Measurements from ENCODE around the gene RBM43. TPM values are rescaled to one million over a fixed set of nuclear protein-coding genes. Genes with fewer than 3 reads are reported as not detected.
"Not testable (repeated sequence)": the region's sequence is repeated elsewhere in the genome, so short reads cannot be mapped to it uniquely, and the experiment has no call there.

Gene RBM43
- polyA plus RNA-seq, 1 donor from 2014 or later: 1.8 TPM

DNA sequence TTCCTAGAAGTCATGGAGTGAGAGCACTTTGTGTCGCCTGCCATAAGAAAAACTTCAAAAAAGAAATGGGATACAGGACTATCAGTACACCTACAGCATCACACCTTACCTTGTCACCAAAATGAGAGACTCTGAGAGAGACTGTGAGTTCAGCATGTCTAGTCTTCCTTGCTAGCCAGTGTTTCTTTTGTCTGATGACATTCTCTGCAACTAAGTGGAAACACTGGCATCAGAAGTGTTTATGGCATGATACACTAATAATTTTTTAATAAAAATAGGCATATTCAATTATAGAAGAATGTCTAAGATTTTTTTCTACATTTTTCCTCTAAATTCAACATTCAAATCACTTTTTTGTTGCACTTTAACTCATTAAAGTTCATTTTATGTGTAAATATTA is 9.0 kb downstream of the RBM43 start:
- Mint-ChIP-seq H3K27ac (no peak overlapping the region), H3K4me3 (no peak overlapping the region), H3K27me3 (no peaks in the 10 kb centered on the region)

DNA sequence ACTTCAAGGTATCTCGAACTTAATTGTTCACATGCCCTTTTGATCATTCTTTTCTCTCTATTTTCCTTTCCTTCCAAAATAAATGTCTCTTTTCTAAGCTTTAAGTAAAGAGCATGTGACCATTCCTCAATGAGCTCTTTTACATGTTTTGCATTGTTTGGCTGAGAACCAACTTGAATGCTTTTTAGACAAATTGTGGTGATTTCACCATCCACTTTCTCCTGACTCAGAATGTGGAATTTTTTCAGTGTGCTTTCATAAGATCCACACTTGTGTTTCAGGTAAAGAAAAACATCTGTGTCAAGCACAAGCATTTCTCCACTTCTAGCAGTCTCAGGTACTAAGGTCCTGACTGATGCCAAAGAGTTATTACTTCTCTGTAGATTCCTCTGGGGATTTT is 10.7 kb downstream of the RBM43 start:
- no peaks in the 10 kb centered on the region for H3K4me1 Mint-ChIP-seq
- peaks cover 31% of the 10 kb centered on the region for H3K36me3 Mint-ChIP-seq
- no peaks in the 10 kb centered on the region for H3K27me3 Mint-ChIP-seq
- no peak overlapping the region for H3K4me3 Mint-ChIP-seq
- H3K27ac Mint-ChIP-seq: no peak overlapping the region
- H3K9me3 Mint-ChIP-seq: peaks cover 7 to 18% (median 10%) of the 10 kb centered on the region in 3 donors

More for the DNA sequence above, 9.0 kb downstream of the RBM43 start:
- Mint-ChIP-seq H3K9me3 (peaks cover 7 to 18% (median 10%) of the 10 kb centered on the region in 3 donors), H3K36me3 (peaks cover 32% of the 10 kb centered on the region), H3K4me1 (peaks cover 0 to 3% (median 0%) of the 10 kb centered on the region in 3 donors)

DNA sequence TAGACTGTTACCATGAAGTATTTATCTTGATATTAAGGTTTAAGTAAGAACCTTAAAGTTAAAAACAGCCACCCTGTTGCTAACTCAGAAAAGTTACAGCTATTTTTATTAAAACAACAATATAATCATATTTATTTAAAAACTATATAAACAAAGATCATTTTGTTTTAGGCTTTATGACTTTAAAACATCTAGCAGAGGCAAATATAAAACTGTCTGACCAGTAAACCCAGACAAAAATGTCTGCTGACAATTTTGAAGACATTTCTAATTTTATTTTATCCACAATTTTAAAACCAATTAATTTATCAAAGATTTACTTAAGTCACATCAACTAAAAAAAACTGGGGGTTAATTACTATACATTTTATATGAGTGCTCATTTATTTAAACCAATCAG is 14.2 kb downstream of the RBM43 start:
- Mint-ChIP-seq H3K4me1 (no peaks in the 10 kb centered on the region), H3K36me3 (peaks cover 29% of the 10 kb centered on the region), H3K4me3 (no peak overlapping the region), H3K27me3 (no peaks in the 10 kb centered on the region), H3K27ac (no peak overlapping the region), H3K9me3 (peaks cover 7 to 30% (median 18%) of the 10 kb centered on the region in 3 donors)

DNA sequence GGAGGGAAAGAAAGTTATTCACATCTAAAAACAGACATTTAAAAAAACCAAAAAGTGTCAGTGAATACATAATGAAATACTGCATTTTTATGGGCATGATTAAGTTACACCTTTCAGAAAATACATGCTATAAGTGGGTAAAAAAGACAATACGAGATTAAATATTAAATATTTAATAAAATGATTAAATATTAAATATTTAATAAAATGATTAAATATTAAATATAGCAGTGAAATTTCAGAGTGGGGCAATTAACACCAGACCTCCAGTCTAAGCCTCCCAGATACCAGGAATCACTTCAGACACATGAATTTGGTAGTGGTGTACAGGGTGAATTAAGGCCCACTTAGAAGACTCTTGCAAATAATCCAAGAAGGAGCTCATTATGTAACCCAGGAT is 15.5 kb downstream of the RBM43 start:
- Mint-ChIP-seq H3K27me3 (no peaks in the 10 kb centered on the region), H3K4me3 (no peak overlapping the region), H3K27ac (no peak overlapping the region), H3K36me3 (peaks cover 22% of the 10 kb centered on the region), H3K4me1 (no peaks in the 10 kb centered on the region), H3K9me3 (peaks cover 7 to 30% (median 18%) of the 10 kb centered on the region in 3 donors)

DNA sequence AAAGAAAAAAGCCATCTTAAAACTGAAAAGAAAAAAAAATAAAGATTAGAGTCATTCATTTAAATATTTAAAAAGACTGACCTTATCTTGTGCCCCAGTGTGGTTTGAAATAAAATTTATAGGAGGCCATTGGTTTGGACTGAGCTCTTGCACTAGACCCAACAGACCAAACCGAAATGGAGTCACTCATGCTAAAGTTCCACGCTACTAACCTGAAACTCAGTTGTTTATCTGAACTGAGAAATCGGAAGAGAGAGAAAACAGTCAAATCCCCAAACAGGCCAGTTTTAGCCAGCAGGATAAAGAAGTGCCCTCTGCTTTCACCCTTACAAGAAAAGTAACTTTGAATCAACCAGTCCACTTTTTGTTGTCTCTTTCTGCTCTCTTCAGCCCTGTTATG is 18.2 kb downstream of the RBM43 start:
- peaks cover 0 to 2% (median 0%) of the 10 kb centered on the region in 3 donors for H3K4me1 Mint-ChIP-seq
- H3K9me3 Mint-ChIP-seq: peaks cover 0 to 18% (median 11%) of the 10 kb centered on the region in 3 donors
- peaks cover 8% of the 10 kb centered on the region for H3K36me3 Mint-ChIP-seq
- peaks cover 2% of the 10 kb centered on the region for H3K27me3 Mint-ChIP-seq
- H3K27ac Mint-ChIP-seq: no peak overlapping the region
- no peak overlapping the region for H3K4me3 Mint-ChIP-seq

DNA sequence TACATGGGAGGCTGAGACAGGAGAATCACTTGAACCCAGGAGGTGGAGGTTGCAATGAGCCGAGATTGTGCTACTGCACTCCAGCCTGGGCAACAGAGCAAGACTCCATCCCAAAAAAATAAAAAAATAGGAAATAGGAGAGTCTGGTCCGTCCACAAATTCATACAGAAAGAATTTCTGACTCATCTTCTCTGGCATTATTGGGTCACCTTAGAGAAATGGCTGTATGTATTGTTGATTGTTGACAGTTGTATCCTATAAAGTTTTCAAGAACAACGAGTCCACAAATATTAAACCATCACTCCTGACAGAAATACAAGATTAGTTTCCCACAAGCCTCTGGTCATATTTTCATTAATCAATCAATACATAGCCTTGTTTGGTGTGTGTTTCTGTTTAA is 20.4 kb downstream of the RBM43 start:
- Mint-ChIP-seq H3K4me3 (no peak overlapping the region), H3K4me1 (peaks cover 0 to 2% (median 0%) of the 10 kb centered on the region in 3 donors), H3K9me3 (peaks cover 0 to 12% (median 8%) of the 10 kb centered on the region in 3 donors), H3K36me3 (peaks cover 8% of the 10 kb centered on the region), H3K27ac (no peak overlapping the region), H3K27me3 (peaks cover 5% of the 10 kb centered on the region)

DNA sequence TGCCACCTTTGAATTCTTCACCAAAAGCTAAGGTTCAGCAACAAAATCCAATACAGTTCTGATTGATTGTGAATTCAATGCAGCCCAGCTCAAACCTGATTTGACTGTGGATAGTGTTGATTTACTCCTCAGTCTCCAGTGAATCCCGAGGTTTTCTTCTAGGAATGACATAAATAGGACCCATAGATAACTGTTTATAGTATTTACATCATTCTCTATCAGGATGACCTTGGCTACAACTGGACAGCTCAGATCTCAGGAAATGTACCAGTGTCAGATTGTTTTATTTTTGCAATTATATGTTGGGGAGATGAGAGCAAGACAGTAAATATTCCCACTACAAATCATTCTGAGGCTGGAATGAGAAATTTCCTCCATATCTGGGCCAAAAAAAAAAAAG is 21.2 kb downstream of the RBM43 start:
- Mint-ChIP-seq H3K27ac (no peak overlapping the region), H3K36me3 (peaks cover 4% of the 10 kb centered on the region), H3K4me1 (peaks cover 0 to 2% (median 0%) of the 10 kb centered on the region in 3 donors), H3K4me3 (no peak overlapping the region), H3K9me3 (peaks cover 0 to 6% (median 3%) of the 10 kb centered on the region in 3 donors), H3K27me3 (peaks cover 5% of the 10 kb centered on the region)

DNA sequence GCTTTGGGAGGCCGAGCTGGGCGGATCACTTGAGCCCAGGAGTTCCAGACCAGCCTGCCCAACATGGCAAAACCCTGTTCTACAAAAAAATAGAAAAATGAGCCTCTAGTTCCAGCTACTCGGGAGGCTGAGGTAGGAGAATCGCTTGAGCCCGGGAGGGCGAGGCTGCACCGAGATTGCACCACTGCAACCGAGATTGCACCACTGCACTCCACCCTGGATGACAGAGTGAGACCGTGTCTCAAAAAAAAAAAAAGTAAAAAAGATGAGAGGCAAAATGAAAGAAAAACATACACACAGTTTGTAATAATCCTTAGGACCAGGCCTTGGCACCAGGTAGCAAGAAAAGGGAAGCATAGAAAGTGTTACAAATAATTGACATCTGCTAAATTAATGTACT is 22.0 kb downstream of the RBM43 start:
- H3K27me3 Mint-ChIP-seq: peaks cover 5% of the 10 kb centered on the region

DNA sequence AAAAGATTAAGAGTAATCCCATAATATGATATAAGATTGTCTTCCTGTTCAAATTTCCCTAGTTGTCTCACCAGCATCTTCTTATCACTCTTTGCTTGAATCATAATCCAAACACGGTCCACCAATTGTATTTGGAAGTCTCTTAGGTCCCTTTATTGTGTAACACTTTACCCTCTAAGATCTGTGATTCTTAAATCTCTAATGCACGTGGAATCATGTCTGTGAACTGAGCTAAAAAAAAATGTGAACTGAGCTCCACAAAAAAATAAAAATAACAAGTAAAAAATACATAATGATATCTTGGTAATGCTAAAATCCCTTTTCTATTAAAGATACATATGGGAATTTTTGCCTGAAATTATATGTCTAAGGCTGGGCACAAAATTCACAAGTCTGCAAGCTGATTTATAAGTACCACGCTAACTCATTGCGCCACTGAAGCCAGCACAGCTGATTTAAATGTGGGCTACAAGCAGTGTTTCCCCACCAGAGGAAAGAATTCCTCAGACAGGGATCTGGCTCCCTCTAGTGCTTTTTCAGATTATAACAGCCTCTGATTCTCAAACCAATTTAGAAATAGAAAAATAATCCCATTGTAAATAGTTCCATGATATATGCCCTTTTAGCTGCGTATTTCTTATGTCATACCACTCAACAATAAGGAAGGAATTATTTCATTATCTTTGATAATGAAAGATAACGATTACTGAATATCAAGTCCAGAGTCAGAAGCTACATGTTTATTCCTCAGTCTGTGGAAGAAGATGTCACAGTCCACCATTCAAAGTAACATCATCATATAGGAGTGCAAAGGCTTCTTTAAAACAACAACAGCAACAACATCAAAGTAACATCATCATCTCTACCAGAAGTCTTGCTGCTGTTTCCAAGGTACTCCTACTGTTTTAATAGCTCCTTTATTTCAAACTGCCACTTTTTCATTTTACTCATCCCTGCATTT is 22.9 kb downstream of the RBM43 start:
- Mint-ChIP-seq H3K4me3 (no peak overlapping the region), H3K27me3 (peaks cover 5% of the 10 kb centered on the region), H3K9me3 (no peaks in the 10 kb centered on the region), H3K27ac (no peak overlapping the region), H3K4me1 (peaks cover 0 to 2% (median 0%) of the 10 kb centered on the region in 3 donors), H3K36me3 (peaks cover 3% of the 10 kb centered on the region)

More for the DNA sequence above, 22.0 kb downstream of the RBM43 start:
- Mint-ChIP-seq H3K9me3 (no peaks in the 10 kb centered on the region), H3K4me3 (no peak overlapping the region), H3K27ac (peak overlapping the region in 1 of 3 donors; percentile 65), H3K4me1 (peaks cover 0 to 2% (median 0%) of the 10 kb centered on the region in 3 donors), H3K36me3 (peaks cover 3% of the 10 kb centered on the region)

DNA sequence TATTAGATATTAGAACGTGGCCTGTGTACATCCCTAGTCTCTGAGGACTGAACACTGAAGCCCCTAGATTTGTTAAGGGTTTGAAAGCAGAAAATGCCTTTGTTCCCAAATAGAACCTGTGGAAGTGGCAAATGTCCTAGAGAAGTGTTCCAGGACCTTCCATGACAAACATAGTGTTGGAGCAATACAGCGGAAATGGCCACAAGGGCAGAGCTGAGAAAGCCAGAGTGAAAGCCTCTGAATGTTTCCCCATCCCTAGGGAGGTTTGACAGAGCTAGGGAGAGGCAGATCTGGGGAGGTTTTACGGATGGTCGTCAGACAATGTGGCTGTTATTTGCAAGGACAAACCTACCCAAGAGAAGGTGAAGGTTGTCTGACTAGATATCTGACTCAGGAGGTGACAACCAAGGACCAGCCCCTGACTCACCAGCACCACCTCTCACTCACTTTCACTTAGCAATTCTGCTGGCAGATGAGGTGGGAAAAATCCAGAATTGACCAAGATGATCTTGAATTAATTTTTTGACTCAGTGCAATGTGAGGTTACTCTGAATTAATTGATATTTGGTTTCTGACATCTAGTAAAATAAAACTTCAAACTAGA is 24.1 kb downstream of the RBM43 start:
- H3K4me3 Mint-ChIP-seq: no peak overlapping the region
- no peak overlapping the region for H3K27ac Mint-ChIP-seq
- H3K4me1 Mint-ChIP-seq: peaks cover 0 to 2% (median 0%) of the 10 kb centered on the region in 3 donors
- no peaks in the 10 kb centered on the region for H3K9me3 Mint-ChIP-seq
- no peaks in the 10 kb centered on the region for H3K36me3 Mint-ChIP-seq
- peaks cover 5% of the 10 kb centered on the region for H3K27me3 Mint-ChIP-seq

DNA sequence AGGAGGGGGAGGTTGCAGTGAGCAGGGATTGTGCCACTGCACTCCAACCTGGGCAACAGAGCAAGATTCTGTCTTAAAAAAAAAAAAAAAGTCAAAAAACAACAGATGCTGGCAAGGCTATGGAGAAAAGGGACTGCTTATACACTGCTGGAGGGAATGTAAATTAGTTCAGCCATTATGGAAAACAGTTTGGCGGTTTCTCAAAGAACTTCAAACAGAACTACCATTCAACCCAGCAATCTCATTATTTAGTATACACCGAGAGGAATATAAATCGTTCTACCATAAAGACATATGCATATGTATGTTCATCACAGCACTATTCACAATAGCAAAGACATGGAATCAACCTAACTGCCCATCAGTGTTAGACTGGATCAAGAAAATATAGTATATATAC is 27.9 kb downstream of the RBM43 start:
- not testable (repeated sequence) for H3K4me3 Mint-ChIP-seq, H3K4me1 Mint-ChIP-seq, H3K9me3 Mint-ChIP-seq, H3K27ac Mint-ChIP-seq, H3K36me3 Mint-ChIP-seq, H3K27me3 Mint-ChIP-seq

DNA sequence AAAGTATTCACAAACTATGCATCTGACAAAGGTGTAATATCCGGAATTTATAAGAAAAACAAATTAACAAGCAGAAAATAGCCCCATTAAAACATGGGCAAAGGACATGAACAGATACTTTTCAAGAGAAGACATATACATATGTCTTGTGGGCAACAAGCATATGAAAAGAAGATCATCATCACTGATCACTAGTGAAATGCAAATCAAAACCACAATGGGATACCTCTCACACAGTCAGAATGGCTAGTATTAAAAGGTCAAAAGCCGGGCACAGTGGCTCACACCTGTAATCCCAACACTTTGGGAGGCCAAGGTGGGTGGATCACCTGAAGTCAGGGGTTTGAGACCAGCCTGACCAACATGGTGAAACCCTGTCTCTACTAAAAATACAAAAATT is 28.4 kb downstream of the RBM43 start:
- H3K9me3 Mint-ChIP-seq, H3K27me3 Mint-ChIP-seq, H3K4me1 Mint-ChIP-seq, H3K4me3 Mint-ChIP-seq, H3K27ac Mint-ChIP-seq, H3K36me3 Mint-ChIP-seq: not testable (repeated sequence)

DNA sequence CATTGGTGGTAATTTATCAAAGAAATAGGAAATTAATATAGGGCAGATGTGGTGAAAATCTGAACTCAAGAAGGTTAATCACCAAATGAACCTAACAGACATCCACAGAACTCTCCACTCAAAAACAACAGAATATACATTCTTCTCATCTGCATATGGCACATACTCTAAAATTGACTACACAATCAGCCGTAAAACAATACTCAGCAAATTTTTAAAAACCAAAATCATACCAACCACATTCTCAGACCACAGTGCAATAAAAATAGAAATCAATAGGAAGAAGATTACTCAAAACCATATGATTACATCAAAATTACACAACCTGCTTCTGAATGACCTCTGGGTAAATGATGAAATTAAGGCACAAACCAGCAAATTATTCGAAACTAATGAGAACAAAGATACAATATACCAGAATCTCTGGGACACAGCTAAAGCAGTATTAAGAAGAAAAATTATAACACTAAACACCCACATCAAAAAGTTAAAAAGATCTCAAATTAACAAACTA is 31.0 kb downstream of the RBM43 start:
- Mint-ChIP-seq H3K36me3 (no peaks in the 10 kb centered on the region), H3K4me1 (no peaks in the 10 kb centered on the region), H3K27ac (no peak overlapping the region), H3K9me3 (no peaks in the 10 kb centered on the region), H3K4me3 (no peak overlapping the region), H3K27me3 (peaks cover 8% of the 10 kb centered on the region)

DNA sequence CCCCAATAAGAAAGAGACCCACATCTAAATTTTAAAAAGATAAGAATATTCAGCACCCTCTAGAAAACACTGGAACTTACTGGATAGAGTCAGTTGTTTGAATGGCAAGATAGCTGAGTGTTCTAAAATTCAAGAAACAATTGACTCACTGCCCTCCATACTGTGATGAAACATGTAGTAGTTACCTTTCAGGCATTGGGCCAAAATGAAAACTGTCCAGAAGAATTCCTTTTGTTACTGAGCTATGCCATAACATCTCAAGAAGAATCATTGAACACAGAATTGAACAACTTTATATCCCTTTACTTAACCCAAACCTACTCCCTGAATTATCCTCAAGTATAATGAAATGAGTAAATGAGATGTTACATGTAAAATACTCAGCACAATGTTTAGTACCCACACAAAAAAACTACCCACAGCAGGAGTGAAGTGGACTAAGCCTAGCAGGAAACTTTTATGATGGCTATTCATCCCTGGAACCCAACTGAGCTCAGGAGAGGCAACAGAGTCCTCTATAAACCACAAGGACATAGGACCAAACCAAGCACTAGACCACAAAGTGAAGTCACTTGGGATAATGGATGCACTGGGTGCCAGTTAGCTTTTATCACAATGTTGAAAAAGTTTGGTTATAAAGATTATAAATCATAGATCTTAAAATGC is 32.7 kb downstream of the RBM43 start:
- Mint-ChIP-seq H3K4me3 (no peak overlapping the region), H3K27me3 (peaks cover 15% of the 10 kb centered on the region), H3K9me3 (no peaks in the 10 kb centered on the region), H3K4me1 (no peaks in the 10 kb centered on the region), H3K36me3 (no peaks in the 10 kb centered on the region), H3K27ac (no peak overlapping the region)

DNA sequence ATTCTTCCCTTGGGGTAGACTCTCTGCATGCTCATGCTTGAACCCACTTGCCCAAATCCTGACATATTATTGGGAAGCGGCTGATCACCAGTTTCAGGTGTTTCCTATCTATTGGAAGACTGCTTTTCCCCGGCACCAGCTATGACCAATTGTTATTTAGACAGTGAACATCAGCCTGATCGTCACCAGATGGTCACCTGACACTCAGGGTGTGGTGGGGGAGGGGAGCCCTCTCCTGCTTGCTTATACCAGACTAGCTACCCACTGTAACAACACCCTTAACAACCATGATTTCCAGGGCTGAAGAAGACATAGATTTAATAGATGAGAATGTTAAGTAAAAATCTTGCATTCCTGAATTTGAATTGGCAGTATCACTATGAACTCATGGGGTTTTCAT is 44.3 kb downstream of the RBM43 start:
- no peaks in the 10 kb centered on the region for H3K36me3 Mint-ChIP-seq
- H3K9me3 Mint-ChIP-seq: no peaks in the 10 kb centered on the region
- H3K27ac Mint-ChIP-seq: no peak overlapping the region
- no peaks in the 10 kb centered on the region for H3K4me1 Mint-ChIP-seq
- H3K27me3 Mint-ChIP-seq: peaks cover 5% of the 10 kb centered on the region
- H3K4me3 Mint-ChIP-seq: no peak overlapping the region
